ENCODE measurements around the gene PTPRN2.

Gene PTPRN2

DNA sequence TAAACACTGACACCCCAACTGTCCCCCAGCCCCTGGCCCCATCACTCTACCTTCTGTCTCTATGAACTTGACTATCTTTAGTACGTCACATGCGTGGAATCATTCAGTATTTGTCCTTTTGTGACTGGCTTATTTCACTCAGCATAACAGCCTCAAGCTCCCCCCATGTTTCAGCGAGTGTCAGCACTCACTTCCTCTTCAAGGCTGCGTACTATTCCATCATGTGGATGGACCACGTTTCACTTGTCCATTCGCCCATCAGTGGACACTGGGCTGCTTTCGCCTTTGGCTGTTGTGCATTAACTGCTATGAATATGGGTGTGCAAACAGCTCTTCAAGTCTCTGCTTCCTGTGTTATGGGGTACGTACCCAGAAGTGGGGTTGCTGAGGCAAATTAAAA, 100.7 kb downstream of the PTPRN2 start:
- DNase-seq: no peak

- DNase-seq: no peak
Observed at GRCh38 chr7:158484801-158485531, 102.7 kb downstream of the PTPRN2 start.

DNA sequence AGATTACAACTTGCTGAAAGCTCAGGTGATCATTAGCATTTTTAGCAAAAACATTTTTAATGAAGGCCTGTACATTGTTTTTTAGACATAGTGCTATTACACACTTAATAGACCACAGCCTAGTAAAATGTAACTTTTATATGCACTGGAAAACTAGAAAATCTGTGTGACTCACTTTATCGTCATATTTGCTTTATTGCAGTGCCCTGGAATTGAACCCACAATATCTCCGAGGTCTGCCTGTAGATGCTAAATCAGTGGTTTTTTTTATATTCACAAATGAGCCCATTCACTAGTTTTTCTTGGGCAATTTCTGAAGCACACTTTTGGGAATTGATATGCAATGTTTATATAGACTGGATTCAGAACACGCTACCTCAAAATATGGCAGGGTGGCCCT, 105.1 kb downstream of the PTPRN2 start:
- DNase-seq: no peak

GRCh38 chr7:158479664-158480025, 108.0 kb downstream of the PTPRN2 start:
- DNase-seq: no peak

DNA sequence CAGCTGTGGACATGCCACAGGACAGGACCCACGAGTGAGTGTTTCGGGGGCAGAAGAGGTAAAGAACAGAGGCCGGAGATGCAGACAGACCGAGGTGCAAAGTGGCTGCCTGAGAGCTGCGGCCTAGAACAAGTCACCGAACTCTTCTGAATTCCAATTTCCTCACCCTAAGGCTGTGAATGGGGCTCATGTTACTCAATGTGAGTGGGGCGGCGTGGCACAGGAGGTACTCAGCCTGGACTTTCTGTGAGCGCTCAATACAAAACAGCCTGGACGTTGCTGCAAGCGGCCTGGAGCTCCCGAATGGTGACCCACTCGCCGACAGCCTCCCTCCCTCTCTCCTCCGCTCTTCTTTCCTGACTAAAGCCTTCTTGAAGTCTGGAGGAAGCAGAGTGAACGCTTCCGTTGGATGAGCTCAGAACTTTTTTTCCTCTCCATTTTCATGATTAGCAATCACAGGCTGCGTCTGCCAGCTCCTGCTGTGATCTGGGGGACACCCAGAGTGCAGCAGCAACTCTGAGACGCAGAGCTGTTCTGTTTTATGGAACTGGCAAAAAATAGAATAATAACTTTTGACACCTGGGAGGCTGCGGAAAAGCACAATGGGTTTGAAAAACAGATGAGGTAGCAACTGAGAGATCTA, 108.5 kb downstream of the PTPRN2 start:
- DNase-seq: no peak

DNA sequence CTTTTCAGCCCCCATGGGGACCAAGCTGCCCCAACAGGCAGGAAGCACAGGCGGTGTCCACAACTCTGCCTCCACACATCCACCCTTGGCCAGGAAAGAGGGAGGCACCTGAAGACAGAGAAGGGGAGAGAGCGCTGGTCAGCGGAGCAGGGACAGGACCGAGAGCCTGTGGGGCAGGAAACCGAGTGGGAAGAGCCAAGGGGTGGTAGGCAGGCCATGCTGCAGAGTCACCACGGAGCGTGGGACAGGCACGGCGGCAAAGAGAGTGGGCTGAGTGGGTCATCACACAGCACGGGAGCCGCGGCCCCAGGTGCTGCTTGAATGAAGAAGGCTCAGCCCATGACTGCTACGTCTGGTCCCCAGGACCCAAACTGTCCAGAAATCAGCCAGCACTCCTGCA, 109.8 kb downstream of the PTPRN2 start:
- DNase-seq: no peak

DNA sequence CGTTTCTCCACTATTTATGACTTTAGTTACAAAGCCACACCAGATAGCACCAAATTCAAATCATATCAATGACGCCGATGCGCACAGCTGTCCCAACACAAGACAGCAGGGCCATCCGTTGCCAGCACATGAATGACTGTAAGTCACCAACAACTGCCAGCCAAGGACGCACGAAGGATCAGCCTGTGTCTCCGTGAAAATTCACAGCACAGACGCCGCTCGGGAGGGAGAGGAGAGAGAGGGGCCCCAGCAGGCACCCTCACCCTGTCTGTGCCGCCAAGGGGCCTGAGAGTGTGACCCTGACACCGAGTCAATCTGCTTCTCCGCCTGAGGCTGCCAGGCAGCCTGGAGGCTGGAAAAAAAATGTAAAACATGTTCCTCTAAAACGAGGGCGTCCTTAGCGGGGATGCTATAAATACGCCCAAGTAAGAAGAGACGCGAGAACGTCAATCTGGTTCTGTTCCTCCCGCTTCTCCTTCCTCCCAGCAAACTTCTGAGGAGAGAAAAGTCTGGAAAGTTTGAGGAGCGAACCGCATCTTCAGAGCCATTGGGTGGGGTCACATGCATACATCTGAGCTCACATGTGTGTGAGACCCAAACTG, 111.2 kb downstream of the PTPRN2 start:
- DNase-seq: no peak

GRCh38 chr7:158475679-158476052, 112.0 kb downstream of the PTPRN2 start:
- no peak for DNase-seq

- DNase-seq: no peak
Observed at GRCh38 chr7:158475036-158475678, 112.5 kb downstream of the PTPRN2 start.

DNA sequence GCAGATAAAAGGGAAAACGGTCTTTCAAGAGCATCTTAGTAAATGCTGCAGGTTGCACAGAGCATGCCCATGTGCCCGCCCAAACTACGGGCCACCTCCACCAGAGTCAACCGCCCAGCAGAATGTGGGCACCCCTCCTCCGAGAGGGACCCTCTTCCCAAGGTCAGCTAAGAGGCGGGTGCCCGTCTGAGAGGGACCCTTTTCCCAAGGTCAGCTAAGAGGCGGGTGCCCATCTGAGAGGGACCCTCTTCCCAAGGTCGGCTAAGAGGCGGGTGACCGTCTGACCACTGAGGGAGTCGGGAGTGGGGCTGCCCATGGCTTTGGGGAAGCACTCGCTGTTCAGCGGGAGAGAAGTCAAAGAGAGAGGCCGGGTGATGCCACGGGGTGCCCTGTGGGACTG, 113.1 kb downstream of the PTPRN2 start:
- no peak for DNase-seq

DNA sequence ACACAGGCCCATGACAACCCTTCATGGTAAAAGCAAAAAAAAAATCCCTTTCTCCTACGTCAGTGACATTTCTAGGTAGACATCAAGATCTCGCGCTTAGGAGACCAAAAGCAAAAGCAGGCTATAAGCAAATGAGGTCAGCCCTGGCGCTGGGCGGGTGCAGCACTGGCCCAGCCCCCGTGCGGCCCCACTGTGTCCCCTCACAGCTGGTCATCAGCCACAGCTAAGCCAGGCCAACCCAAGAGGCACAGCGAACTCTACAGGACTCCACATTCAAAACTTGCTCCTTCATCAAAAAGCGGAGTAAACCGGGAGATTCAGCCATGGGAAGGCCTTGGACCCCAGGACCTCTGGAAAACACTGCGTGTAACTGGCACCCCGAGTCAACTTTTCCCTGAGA, 113.7 kb downstream of the PTPRN2 start:
- no peak for DNase-seq

GRCh38 chr7:158473221-158473620, 114.4 kb downstream of the PTPRN2 start:
- DNase-seq: no peak

- no peak for DNase-seq
Observed at GRCh38 chr7:158472596-158472995, 115.0 kb downstream of the PTPRN2 start.

GRCh38 chr7:158471716-158472115, 115.9 kb downstream of the PTPRN2 start:
- no peak for DNase-seq

GRCh38 chr7:158470336-158470735, 117.3 kb downstream of the PTPRN2 start:
- no peak for DNase-seq

GRCh38 chr7:158469396-158470051, 118.1 kb downstream of the PTPRN2 start:
- DNase-seq: no peak

DNA sequence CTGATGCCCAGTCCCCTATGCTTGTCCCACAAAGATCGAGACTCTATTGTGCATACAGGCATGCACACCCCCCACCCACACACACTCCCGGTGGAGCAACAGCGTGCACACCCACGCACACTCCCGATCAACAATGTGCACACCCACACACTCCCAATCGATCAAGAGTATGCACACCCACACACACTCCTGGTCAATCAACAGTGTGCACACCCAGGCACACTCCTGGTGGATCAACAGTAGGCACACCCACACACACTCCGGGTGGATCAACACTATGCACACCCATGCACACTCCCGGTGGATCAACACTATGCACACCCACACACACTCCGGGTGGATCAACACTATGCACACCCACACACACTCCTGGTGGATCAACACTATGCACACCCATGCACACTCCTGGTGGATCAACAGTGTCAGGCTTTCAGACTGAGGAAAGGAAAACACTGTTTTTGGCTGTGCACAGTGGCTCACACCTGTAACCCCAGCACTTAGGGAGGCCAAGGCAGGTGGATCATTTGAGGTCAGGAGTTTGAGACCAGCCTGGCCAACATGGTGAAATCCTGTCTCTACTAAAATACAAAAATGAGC, 118.8 kb downstream of the PTPRN2 start:
- no peak for DNase-seq

GRCh38 chr7:158468181-158468580, 119.4 kb downstream of the PTPRN2 start:
- DNase-seq: no peak

DNA sequence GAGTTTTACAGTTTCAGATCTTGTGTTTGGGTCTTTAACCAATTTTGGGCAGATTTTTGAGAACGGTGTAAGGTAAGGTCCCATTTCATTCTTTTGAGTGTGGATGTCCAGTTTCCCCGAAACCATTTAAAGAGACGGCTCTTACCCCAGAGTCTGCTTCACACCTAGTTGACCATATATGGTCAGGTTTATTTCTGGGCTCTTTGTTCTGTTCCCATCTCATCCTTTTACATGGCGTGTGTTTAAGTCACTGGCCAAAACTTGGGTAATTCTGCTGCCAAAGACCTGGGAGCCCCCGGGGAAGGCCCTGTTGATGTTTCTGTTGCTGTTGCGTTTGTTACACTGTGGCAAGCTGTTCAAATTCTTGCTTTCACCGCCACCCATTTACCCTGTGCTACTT, 120.1 kb downstream of the PTPRN2 start:
- DNase-seq: no peak

DNA sequence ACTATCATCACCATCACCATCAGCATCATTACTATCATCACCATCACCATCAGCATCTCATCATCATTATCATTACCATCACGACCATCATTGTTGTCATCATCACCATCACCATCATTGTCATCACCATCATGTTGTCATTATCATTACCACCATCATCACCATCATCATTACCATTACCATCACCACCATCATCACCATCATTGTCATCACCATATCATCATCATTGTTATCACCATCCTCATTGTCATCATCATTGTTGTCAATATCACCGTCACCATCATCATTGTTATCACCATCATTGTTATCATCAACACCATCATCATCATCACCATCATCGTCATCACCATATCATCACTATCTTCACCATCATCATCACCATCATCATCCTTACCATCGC, 124.3 kb downstream of the PTPRN2 start:
- DNase-seq: no peak

GRCh38 chr7:158461824-158462223, 125.8 kb downstream of the PTPRN2 start:
- DNase-seq: no peak

DNA sequence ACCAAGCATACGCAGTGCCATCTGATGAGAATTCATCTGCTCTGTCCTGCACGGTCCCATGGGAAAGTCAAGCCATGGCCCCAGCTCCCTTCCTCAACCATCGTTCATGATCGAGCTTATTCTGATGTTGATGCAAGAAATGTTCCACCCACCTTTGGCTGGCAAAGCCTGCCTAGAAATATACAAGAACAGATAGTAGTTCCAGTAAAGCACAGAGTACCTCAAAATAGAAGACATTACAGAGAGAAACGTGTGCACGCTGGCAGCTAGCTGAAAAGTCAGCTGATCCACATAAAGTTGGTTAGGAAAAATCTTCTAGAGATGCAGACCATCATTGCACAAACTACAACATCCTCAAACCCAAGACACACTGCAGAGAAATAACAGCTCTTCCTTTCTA, 127.0 kb downstream of the PTPRN2 start:
- DNase-seq: no peak

DNA sequence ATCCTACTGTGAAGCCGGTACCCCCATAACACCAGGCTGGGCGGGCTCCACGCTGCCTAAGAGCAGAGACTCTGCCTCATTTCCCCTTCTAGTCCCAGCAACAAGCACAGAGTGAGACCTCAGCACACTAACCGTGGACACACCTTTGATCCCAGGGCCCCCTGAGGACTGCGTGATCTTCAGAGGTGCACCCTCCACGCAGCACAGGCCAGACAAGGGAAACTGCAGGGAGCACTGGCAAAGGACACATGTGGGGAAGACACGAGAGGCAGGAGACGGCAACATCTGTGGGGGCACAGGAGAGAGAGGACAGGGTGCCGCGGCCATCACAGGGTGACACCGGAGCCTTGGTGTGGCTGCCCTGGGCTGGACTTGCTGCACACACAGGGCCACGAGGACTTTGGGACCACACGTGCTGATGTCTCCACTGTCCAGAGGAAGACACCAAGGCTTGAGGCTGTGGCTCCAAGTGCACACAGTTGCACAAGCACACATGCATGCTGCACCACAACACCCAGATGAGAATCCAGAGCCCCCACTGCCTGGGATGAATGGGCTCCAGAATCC, 128.8 kb downstream of the PTPRN2 start:
- no peak for DNase-seq
